K562 (cell line): ENCODE results near the gene GJB2. TPM values are rescaled to one million over a fixed set of nuclear protein-coding genes. Genes with fewer than 3 reads are reported as not detected.

Experiments
- C11orf30 ChIP-seq: fragments of 450-650 bp; IDR thresholded peaks from 2 replicates; pipeline ENCODE4 v1.6.1; 2016; ENCODE audit warnings: low read depth, mild to moderate bottlenecking
- CHCHD3 ChIP-seq: fragments of 250-450 bp; sonication (Bioruptor Pico); IDR thresholded peaks from 2 replicates; pipeline ENCODE4 v2.1.2; 2022; ENCODE audit warnings: mild to moderate bottlenecking
- CHD2 ChIP-seq: IDR thresholded peaks from 2 replicates; pipeline ENCODE4 v1.6.1; 2011; ENCODE audit warnings: low read depth, low read length
- ETV6 ChIP-seq, 3 experiments: fragments of 150-350 bp in 1 of 3; sonication (generic) in 1 of 3; formaldehyde crosslinking in 1 of 3; IDR thresholded peaks; 2 replicates each; pipeline versions ENCODE4 v1.6.1 to v1.8.0; 2014 to 2022; ENCODE audit warnings: borderline replicate concordance in 2 of 3, low read depth in 2 of 3, antibody characterized with exemption in 1 of 3, low read length in 1 of 3, mild to moderate bottlenecking in 1 of 3, missing genetic modification reagents in 1 of 3
- HOXB6 ChIP-seq: fragments of 250-450 bp; sonication (Bioruptor Pico); IDR thresholded peaks from 2 replicates; pipeline ENCODE4 v1.5.1; 2022; ENCODE audit warnings: mild to moderate bottlenecking, borderline replicate concordance
- NR3C1 ChIP-seq: sonication (generic); formaldehyde crosslinking; IDR thresholded peaks from 2 replicates; pipeline ENCODE4 v1.8.1; 2022; ENCODE audit warnings: missing genetic modification reagents
- NRF1 ChIP-seq, 2 experiments: fragments of 450-650 bp; IDR thresholded peaks in 1 of 2; conservative IDR thresholded peaks in 1 of 2; 2 replicates each; pipeline ENCODE4 v1.6.1; 2014; ENCODE audit warnings: mild to moderate bottlenecking in 2 of 2
- POLR3G ChIP-seq: IDR thresholded peaks from 2 replicates; pipeline ENCODE4 v1.6.1; 2011; ENCODE audit not compliant: insufficient read length, insufficient replicate concordance; ENCODE audit errors: extremely low read depth
- PPARD ChIP-seq: fragments of 250-450 bp; sonication (Bioruptor Pico); IDR thresholded peaks from 2 replicates; pipeline ENCODE4 v1.8.0; 2022; ENCODE audit warnings: inconsistent platforms, mild to moderate bottlenecking, moderate library complexity
- RBM25 ChIP-seq: fragments of 200-400 bp; formaldehyde crosslinking; IDR thresholded peaks from 2 replicates; pipeline ENCODE4 v1.6.1; 2018; ENCODE audit warnings: low read length, low read depth, moderate library complexity; ENCODE audit not compliant: severe bottlenecking
- SUPT5H ChIP-seq: fragments of 450-650 bp; IDR thresholded peaks from 2 replicates; pipeline ENCODE4 v1.6.1; 2016
- ZBTB17 ChIP-seq: fragments of 450-650 bp; formaldehyde crosslinking; IDR thresholded peaks from 2 replicates; pipeline ENCODE4 v1.4.0; 2020; ENCODE audit warnings: mild to moderate bottlenecking
- ZNF197 ChIP-seq: fragments of 200-800 bp; sonication (Bioruptor generic); IDR thresholded peaks from 2 replicates; pipeline ENCODE4 v1.6.1; 2016; ENCODE audit warnings: low read depth, missing genetic modification characterization, missing compliant biosample characterization
- polyA plus RNA-seq, 8 experiments: library from polyadenylated mRNA; depleted of rRNA in 4 of 8; stranded (reverse) in 5 of 8; unstranded in 3 of 8; fragments of >200 nt; fragmentation: Nextera tagmentation in 2 of 8; fragmentation: Illumina TruSeq in 1 of 8; extraction: Ambion mirVana in 2 of 8; extraction: Trizol in 1 of 8; gene quantifications; 2 replicates each; pipeline versions ENCODE4 v1.2.1 to v1.2.3, GENCODE V29; 2011 to 2014; ENCODE audit warnings: inconsistent platforms in 1 of 8, missing spikeins in 1 of 8
- total RNA-seq, 7 experiments: library from RNA; depleted of rRNA in 6 of 7; stranded (reverse); fragments of >200 nt in 6 of 7; fragmentation: Illumina TruSeq in 2 of 7; extraction: Trizol in 2 of 7; gene quantifications; 2 replicates each; pipeline versions ENCODE4 v1.2.1 to v1.2.3, GENCODE V29; 2011 to 2021; ENCODE audit warnings: low replicate concordance in 1 of 7
- TF ChIP-seq, protein P1 (sequence below): sonication (generic); formaldehyde crosslinking; IDR thresholded peaks from 2 replicates; pipeline ENCODE4 v1.8.1; 2023; ENCODE audit warnings: mild to moderate bottlenecking, missing genetic modification reagents
- TF ChIP-seq, protein P2 (sequence below): fragments of 450-650 bp; IDR thresholded peaks from 2 replicates; pipeline ENCODE4 v1.6.1; 2016; ENCODE audit warnings: antibody characterized with exemption
- TF ChIP-seq, protein P3 (sequence below): IDR thresholded peaks from 2 replicates; pipeline ENCODE4 v1.6.1; 2012; ENCODE audit warnings: low read depth, low read length, improper control_type of control experiment, borderline replicate concordance
- TF ChIP-seq, protein P4 (sequence below): sonication (generic); formaldehyde crosslinking; IDR thresholded peaks from 2 replicates; pipeline ENCODE4 v1.8.0; 2022; ENCODE audit warnings: missing genetic modification reagents, mild to moderate bottlenecking, moderate library complexity, borderline replicate concordance
- TF ChIP-seq, protein P5 (sequence below): fragments of 250-450 bp; sonication (Bioruptor Pico); IDR thresholded peaks from 2 replicates; pipeline ENCODE4 v1.8.0; 2021; ENCODE audit warnings: moderate library complexity, mild to moderate bottlenecking, inconsistent platforms
- TF ChIP-seq, protein P6 (sequence below): fragments of 250-450 bp; sonication (Bioruptor Pico); IDR thresholded peaks from 2 replicates; pipeline ENCODE4 v1.4.0; 2020; ENCODE audit warnings: mild to moderate bottlenecking

Gene GJB2
- total and polyA plus RNA-seq, 9 of the 15 experiments (the other 6 are each of a cell fraction or from before 2014, with no cell fraction given): not detected

DNA sequence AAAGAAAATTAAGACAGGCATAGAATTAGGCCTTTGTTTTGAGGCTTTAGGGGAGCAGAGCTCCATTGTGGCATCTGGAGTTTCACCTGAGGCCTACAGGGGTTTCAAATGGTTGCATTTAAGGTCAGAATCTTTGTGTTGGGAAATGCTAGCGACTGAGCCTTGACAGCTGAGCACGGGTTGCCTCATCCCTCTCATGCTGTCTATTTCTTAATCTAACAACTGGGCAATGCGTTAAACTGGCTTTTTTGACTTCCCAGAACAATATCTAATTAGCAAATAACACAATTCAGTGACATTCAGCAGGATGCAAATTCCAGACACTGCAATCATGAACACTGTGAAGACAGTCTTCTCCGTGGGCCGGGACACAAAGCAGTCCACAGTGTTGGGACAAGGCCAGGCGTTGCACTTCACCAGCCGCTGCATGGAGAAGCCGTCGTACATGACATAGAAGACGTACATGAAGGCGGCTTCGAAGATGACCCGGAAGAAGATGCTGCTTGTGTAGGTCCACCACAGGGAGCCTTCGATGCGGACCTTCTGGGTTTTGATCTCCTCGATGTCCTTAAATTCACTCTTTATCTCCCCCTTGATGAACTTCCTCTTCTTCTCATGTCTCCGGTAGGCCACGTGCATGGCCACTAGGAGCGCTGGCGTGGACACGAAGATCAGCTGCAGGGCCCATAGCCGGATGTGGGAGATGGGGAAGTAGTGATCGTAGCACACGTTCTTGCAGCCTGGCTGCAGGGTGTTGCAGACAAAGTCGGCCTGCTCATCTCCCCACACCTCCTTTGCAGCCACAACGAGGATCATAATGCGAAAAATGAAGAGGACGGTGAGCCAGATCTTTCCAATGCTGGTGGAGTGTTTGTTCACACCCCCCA lies 3.8 kb downstream of the GJB2 start (continued):
- TF ChIP-seq NRF1 (conservative IDR thresholded peaks at IDR 0.05 in 1 of 2, IDR thresholded peaks at IDR 0.05 in 1 of 2): no peak
- no peak for TF ChIP-seq PPARD (CRISPR knock-in tag)
- TF ChIP-seq ETV6 (IDR thresholded peaks at IDR 0.05; ENCODE audit: borderline replicate concordance in 1 of 2, low read depth in 2 of 2, low read length in 1 of 2): no peak
- no peak for TF ChIP-seq ETV6 (CRISPR knock-in tag; IDR thresholded peaks at IDR 0.05; ENCODE audit: borderline replicate concordance)
- no peak for TF ChIP-seq POLR3G
- TF ChIP-seq, protein P1, sequence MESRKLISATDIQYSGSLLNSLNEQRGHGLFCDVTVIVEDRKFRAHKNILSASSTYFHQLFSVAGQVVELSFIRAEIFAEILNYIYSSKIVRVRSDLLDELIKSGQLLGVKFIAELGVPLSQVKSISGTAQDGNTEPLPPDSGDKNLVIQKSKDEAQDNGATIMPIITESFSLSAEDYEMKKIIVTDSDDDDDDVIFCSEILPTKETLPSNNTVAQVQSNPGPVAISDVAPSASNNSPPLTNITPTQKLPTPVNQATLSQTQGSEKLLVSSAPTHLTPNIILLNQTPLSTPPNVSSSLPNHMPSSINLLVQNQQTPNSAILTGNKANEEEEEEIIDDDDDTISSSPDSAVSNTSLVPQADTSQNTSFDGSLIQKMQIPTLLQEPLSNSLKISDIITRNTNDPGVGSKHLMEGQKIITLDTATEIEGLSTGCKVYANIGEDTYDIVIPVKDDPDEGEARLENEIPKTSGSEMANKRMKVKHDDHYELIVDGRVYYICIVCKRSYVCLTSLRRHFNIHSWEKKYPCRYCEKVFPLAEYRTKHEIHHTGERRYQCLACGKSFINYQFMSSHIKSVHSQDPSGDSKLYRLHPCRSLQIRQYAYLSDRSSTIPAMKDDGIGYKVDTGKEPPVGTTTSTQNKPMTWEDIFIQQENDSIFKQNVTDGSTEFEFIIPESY (CRISPR knock-in tag): no peak
- TF ChIP-seq C11orf30: no peak
- TF ChIP-seq, protein P2, sequence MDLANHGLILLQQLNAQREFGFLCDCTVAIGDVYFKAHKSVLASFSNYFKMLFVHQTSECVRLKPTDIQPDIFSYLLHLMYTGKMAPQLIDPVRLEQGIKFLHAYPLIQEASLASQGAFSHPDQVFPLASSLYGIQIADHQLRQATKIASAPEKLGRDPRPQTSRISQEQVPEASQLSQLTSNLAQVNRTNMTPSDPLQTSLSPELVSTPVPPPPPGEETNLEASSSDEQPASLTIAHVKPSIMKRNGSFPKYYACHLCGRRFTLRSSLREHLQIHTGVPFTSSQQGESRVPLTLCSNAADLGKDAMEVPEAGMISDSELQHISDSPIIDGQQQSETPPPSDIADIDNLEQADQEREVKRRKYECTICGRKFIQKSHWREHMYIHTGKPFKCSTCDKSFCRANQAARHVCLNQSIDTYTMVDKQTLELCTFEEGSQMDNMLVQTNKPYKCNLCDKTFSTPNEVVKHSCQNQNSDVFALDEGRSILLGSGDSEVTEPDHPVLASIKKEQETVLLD: no peak
- TF ChIP-seq NR3C1 (CRISPR knock-in tag): no peak
- no peak for TF ChIP-seq ZNF197 (CRISPR knock-in tag)
- no peak for TF ChIP-seq ZBTB17 (CRISPR knock-in tag)
- no peak for TF ChIP-seq CHCHD3 (CRISPR knock-in tag)
- no peak for TF ChIP-seq SUPT5H
- no peak for TF ChIP-seq HOXB6 (CRISPR knock-in tag)
- TF ChIP-seq, protein P3, sequence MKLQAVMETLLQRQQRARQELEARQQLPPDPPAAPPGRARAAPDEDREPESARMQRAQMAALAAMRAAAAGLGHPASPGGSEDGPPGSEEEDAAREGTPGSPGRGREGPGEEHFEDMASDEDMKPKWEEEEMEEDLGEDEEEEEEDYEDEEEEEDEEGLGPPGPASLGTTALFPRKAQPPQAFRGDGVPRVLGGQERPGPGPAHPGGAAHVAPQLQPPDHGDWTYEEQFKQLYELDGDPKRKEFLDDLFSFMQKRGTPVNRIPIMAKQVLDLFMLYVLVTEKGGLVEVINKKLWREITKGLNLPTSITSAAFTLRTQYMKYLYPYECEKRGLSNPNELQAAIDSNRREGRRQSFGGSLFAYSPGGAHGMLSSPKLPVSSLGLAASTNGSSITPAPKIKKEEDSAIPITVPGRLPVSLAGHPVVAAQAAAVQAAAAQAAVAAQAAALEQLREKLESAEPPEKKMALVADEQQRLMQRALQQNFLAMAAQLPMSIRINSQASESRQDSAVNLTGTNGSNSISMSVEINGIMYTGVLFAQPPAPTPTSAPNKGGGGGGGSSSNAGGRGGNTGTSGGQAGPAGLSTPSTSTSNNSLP: no peak
- no peak for TF ChIP-seq CHD2
- TF ChIP-seq, protein P4, sequence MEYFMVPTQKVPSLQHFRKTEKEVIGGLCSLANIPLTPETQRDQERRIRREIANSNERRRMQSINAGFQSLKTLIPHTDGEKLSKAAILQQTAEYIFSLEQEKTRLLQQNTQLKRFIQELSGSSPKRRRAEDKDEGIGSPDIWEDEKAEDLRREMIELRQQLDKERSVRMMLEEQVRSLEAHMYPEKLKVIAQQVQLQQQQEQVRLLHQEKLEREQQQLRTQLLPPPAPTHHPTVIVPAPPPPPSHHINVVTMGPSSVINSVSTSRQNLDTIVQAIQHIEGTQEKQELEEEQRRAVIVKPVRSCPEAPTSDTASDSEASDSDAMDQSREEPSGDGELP (CRISPR knock-in tag): peak; percentile 91
- TF ChIP-seq, protein P5, sequence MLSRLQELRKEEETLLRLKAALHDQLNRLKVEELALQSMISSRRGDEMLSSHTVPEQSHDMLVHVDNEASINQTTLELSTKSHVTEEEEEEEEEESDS (CRISPR knock-in tag): no peak
- no peak for TF ChIP-seq RBM25
- TF ChIP-seq, protein P6, sequence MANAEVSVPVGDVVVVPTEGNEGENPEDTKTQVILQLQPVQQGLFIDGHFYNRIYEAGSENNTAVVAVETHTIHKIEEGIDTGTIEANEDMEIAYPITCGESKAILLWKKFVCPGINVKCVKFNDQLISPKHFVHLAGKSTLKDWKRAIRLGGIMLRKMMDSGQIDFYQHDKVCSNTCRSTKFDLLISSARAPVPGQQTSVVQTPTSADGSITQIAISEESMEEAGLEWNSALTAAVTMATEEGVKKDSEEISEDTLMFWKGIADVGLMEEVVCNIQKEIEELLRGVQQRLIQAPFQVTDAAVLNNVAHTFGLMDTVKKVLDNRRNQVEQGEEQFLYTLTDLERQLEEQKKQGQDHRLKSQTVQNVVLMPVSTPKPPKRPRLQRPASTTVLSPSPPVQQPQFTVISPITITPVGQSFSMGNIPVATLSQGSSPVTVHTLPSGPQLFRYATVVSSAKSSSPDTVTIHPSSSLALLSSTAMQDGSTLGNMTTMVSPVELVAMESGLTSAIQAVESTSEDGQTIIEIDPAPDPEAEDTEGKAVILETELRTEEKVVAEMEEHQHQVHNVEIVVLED (CRISPR knock-in tag): no peak
